OCI-LY3 (cell line): ENCODE results near the gene TRAF3IP3.

Source experiments
- H2AFZ ChIP-seq: fragments of 200-600, 300-600 bp; shearing (Covaris generic); 2 replicates; pipeline ENCODE4 v1.6.0; 2014; ENCODE audit warnings: antibody characterized with exemption, low read depth, low read length
- H3K27ac ChIP-seq: fragments of 200-600, 300-600 bp; sonication (generic); 2 replicates; pipeline ENCODE4 v1.5.1; 2014; ENCODE audit warnings: mild to moderate bottlenecking, low read length, moderate library complexity, mixed read lengths
- H3K27me3 ChIP-seq: fragments of 200-600, 300-600 bp; sonication (generic); 2 replicates; pipeline ENCODE4 v1.6.1; 2014; ENCODE audit warnings: low read depth, low read length, mixed read lengths
- H3K36me3 ChIP-seq: fragments of 200-600, 300-600 bp; sonication (generic); replicated peaks from 2 replicates; pipeline ENCODE3; 2014; ENCODE audit warnings: low read depth, low read length, mixed read lengths
- H3K4me1 ChIP-seq: fragments of 300-600, 200-600 bp; sonication (generic); 2 replicates; pipeline ENCODE4 v1.6.1; 2014; ENCODE audit warnings: low read length, mixed read lengths
- H3K4me2 ChIP-seq: fragments of 200-600, 300-600 bp; sonication (generic); 2 replicates; pipeline ENCODE4 v1.6.1; 2014; ENCODE audit warnings: low read length, mixed read lengths
- H3K4me3 ChIP-seq: fragments of 300-600, 200-600 bp; sonication (generic); 2 replicates; pipeline ENCODE4 v1.5.1; 2014; ENCODE audit warnings: antibody characterized with exemption, mild to moderate bottlenecking, low read length, moderate library complexity
- H3K79me2 ChIP-seq: fragments of 300-600, 200-600 bp; shearing (Covaris generic); 2 replicates; pipeline ENCODE4 v1.6.1; 2014; ENCODE audit warnings: mild to moderate bottlenecking, low read length, mixed read lengths
- H3K9ac ChIP-seq: fragments of 300-600, 200-600 bp; shearing (Covaris generic); 2 replicates; pipeline ENCODE4 v1.6.0; 2014; ENCODE audit warnings: mild to moderate bottlenecking, low read length, moderate library complexity
- H3K9me3 ChIP-seq: fragments of 200-600, 300-600 bp; shearing (Covaris generic); 2 replicates; pipeline ENCODE4 v1.6.1; 2014; ENCODE audit warnings: low read length, mixed read lengths; ENCODE audit not compliant: insufficient read depth
- H4K20me1 ChIP-seq: fragments of 200-600, 300-600 bp; sonication (generic); 2 replicates; pipeline ENCODE4 v1.6.1; 2016; ENCODE audit warnings: low read length, mixed read lengths; ENCODE audit not compliant: insufficient read depth
- CTCF ChIP-seq: fragments of 200-600, 300-600 bp; sonication (generic); IDR thresholded peaks from 2 replicates; pipeline ENCODE4 v1.5.1; 2014; ENCODE audit warnings: antibody characterized with exemption, low read length, low read depth
- EZH2phosphoT487 ChIP-seq: fragments of 200-600 bp; shearing (Covaris generic); IDR thresholded peaks from 2 replicates; pipeline ENCODE4 v1.6.1; 2018; ENCODE audit warnings: antibody characterized with exemption, mixed run types, low read depth

Gene TRAF3IP3

GRCh38 chr1:209755926-209756614, at the start of gene TRAF3IP3:
Gene TRAF3IP3 (plus strand): TSS chr1:209756053. CDS start chr1:209760040, 3,987 bp downstream.
- H3K36me3 ChIP-seq, result peaks cover 11% of the 10 kb centered on the region
- H3K79me2 ChIP-seq, result peaks cover 12% of the 10 kb centered on the region; the same call in 1 of the 2 replicates
- peak within 1 kb of the TSS; percentile 91 for H2AFZ ChIP-seq
- H3K27ac ChIP-seq, result peak within 1 kb of the TSS; percentile 88
- peaks cover 62% of the 10 kb centered on the region for H3K4me1 ChIP-seq
- no peaks in the 10 kb centered on the region for H3K27me3 ChIP-seq
- H3K9me3 ChIP-seq, result no peaks in the 10 kb centered on the region
- peak within 1 kb of the TSS; percentile 80 for H3K4me3 ChIP-seq
- H4K20me1 ChIP-seq, result no peaks in the 10 kb centered on the region
- TF ChIP-seq CTCF, result no peak
- TF ChIP-seq EZH2phosphoT487, result no peak
- H3K4me2 ChIP-seq, result peak within 1 kb of the TSS; percentile 98
- peak within 1 kb of the TSS; percentile 86 for H3K9ac ChIP-seq

- H3K4me3 ChIP-seq, result no peak overlapping the region
- H3K79me2 ChIP-seq, result no peaks in the 10 kb centered on the region
- H2AFZ ChIP-seq, result no peak overlapping the region
- no peaks in the 10 kb centered on the region for H3K36me3 ChIP-seq
- no peaks in the 10 kb centered on the region for H4K20me1 ChIP-seq
- no peak overlapping the region for H3K27ac ChIP-seq
- peaks cover 36% of the 10 kb centered on the region for H3K4me1 ChIP-seq
- no peak overlapping the region for H3K9ac ChIP-seq
- no peaks in the 10 kb centered on the region for H3K27me3 ChIP-seq
- no peaks in the 10 kb centered on the region for H3K9me3 ChIP-seq
- TF ChIP-seq CTCF (no peak), EZH2phosphoT487 (no peak)
- no peak overlapping the region for H3K4me2 ChIP-seq
Observed at GRCh38 chr1:209706622-209707021, 49.2 kb upstream of the TRAF3IP3 start.

GRCh38 chr1:209707308-209707707, 48.5 kb upstream of the TRAF3IP3 start:
- Histone ChIP-seq H3K4me1 (peaks cover 36% of the 10 kb centered on the region), H3K79me2 (no peaks in the 10 kb centered on the region), H3K27ac (no peak overlapping the region), H3K27me3 (0 out of 2 replicates have a peak, but pooled peaks cover 3% of the 10 kb centered on the region), H3K36me3 (no peaks in the 10 kb centered on the region), H2AFZ (no peak overlapping the region), H4K20me1 (no peaks in the 10 kb centered on the region), H3K9ac (no peak overlapping the region), H3K4me3 (no peak overlapping the region), H3K4me2 (no peak overlapping the region), H3K9me3 (no peaks in the 10 kb centered on the region)
- TF ChIP-seq CTCF (no peak), EZH2phosphoT487 (no peak)

GRCh38 chr1:209708297-209708696, 47.6 kb upstream of the TRAF3IP3 start:
- no peaks in the 10 kb centered on the region for H3K79me2 ChIP-seq
- no peak overlapping the region for H3K9ac ChIP-seq
- no peak overlapping the region for H3K4me2 ChIP-seq
- no peak overlapping the region for H3K4me3 ChIP-seq
- peaks cover 35% of the 10 kb centered on the region for H3K4me1 ChIP-seq
- H4K20me1 ChIP-seq, result no peaks in the 10 kb centered on the region
- TF ChIP-seq CTCF (no peak), EZH2phosphoT487 (no peak)
- no peaks in the 10 kb centered on the region for H3K9me3 ChIP-seq
- no peak overlapping the region for H2AFZ ChIP-seq
- no peaks in the 10 kb centered on the region for H3K36me3 ChIP-seq
- H3K27me3 ChIP-seq, result 0 out of 2 replicates have a peak, but pooled peaks cover 3% of the 10 kb centered on the region
- H3K27ac ChIP-seq, result no peak overlapping the region
